ENCODE data around the gene NFE2L2.
"Not testable (repeated sequence)": the region's sequence is repeated elsewhere in the genome, so short reads cannot be mapped to it uniquely, and the experiment has no call there.

NFE2L2 gene

GRCh38 chr2:177232098-177232704 lies 32.3 kb downstream of the NFE2L2 start:
- DNase-seq, result no peak

- DNase-seq, result no peak
Measured at GRCh38 chr2:177231270-177231669, 33.3 kb downstream of the NFE2L2 start.

DNA sequence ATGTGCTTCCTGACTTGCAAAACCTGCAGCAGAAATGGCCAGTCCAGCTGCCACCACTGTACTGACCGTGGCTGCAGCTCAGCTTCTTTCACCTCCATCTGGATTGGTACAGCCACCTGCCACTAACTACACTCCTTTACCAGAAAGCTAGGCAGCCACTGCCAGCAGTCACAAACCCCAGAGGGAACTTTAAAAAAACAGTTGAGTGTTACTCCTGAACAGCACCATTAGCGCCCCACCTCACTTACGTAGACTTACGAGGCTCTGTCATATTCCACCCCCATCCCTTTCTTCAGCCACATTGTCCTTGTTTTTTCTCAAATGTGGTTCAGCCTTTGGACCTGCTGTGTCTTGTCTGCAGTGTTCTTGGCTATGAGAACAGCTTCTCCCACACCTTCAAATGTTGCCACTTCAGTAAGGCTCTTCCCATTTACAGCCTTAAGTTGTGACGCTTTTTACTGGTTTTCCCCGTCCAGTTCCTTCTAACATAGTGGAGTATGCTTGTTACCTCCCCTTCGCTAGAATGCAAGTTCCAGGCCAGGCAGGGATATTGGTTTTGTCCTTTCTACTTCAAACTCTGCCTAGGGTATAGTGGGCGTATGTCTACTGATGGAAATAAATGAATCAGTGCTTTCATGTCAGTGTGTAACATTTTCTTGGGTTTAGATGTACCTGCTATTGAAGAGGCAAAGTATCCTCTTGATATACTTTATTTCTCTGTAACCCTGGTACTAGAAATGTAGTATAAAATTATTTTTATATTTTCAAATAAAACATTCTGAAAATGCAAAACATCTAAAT lies 34.9 kb downstream of the NFE2L2 start:
- no peak for DNase-seq

- DNase-seq, result no peak
Measured at GRCh38 chr2:177225965-177226360, 38.6 kb downstream of the NFE2L2 start.

DNA sequence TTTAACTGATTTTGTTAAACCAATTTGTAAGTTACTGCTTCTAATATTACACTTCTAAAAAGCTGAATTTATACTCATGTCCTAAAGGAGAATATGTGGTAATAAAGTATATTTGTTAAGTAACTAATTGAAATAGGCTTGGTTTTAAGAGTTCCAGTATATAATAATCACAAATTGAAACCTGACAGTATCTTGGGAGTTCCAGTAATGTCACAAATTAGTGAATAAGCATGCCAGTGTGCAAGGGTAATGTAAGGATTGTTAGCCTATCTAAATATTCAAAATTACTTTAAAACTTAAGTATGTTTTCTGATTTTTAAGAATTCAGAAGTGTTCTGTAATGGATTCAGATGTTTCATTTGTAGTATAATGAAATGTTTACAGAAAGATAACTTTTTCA lies 41.1 kb downstream of the NFE2L2 start:
- DNase-seq, result not testable (repeated sequence)

DNA sequence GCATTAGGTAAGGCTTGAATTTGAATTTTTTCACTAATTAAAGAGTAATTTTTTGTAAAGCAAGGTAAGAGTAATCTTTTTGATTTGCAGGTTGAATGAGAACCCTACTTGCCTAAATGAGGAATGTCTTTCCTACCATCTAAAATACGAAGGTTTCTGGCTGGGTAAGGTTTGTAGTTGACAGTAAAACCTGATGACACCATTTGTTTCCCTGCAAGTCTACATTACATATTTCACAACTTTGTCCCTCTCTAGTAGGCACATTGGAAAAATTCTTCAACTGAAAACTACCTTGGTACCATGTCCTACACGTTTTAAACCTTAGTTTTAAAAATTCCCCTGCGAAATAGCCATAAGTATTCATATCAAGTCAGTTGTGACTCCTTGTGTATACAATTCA lies 42.6 kb downstream of the NFE2L2 start:
- no peak for DNase-seq

DNA sequence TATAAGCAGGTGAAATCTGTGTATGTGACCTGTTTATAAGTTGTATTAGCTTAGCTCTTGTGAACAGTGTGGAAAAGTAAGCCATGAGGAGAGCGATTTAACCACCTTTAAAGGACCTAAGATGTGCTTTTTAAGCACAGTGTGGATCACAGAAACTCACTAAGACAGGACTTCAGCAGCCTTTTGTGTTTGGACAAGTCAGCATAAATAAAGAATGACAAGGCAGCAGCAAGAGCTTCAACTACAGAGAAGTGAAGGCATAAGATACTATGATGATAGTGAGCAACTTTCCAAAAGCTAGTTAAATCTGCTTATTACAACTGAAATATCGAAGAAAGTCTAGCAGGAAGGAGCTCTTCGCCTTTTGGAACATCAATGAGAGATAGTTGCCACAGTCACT lies 43.0 kb downstream of the NFE2L2 start:
- no peak for DNase-seq

GRCh38 chr2:177219787-177220186 lies 44.7 kb downstream of the NFE2L2 start:
- not testable (repeated sequence) for DNase-seq

GRCh38 chr2:177217247-177217843 lies 47.2 kb downstream of the NFE2L2 start:
- DNase-seq, result no peak

DNA sequence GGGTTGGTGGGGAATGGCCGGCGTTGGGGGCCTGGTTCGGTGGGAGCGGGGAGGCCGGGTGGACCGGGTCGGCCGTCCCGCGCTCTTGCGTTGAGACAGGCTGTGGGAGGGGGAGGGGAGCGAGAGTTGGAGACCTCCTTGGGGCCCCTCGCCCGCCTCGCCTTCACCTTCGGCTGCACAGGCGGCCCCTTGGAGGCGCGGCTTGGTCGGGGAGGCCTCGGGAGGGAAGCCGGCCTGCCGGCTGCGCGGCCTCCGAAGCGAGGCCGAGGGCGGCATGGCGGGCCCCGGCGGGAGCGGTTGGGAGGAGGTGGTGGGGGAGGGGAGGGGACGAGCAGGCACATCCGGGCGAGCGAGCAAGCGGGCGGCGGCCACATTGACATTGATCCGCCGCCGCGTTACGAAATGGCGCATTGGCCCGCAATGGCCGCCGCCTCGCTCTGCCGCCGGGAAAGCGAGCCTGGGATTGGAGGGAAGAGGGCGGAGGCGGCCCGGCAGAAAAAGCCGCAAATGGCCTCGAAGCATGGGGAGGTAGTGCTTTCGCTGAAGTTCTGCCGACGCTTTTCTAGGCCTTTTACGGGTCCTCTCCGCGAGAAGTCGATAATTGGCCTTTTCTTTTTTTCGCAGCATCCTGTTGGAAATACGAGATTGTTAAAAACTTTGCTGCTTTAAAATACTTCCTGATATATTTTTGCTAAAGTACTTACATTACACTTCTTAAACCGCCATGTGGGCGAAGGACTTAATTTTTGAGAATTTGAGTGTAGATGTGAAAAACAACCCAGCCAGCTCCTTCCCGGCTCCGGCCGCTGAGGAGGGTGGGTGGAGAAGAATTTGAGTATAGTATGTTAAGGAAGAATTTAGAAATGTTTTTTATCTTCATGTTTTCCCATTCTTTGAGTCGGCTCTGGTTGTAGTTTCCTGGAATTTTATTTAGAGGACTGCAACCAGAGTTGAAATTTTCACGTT lies 51.4 kb downstream of the NFE2L2 start:
- DNase-seq, result peak; percentile 87 to 92

GRCh38 chr2:177212106-177212890 lies 52.2 kb downstream of the NFE2L2 start, which contains the start of gene HNRNPA3:
HNRNPA3 (plus strand) TSS chr2:177212794; CDS start chr2:177212800, 6 bp downstream.
- DNase-seq, result peak; percentile 99 to 100

DNA sequence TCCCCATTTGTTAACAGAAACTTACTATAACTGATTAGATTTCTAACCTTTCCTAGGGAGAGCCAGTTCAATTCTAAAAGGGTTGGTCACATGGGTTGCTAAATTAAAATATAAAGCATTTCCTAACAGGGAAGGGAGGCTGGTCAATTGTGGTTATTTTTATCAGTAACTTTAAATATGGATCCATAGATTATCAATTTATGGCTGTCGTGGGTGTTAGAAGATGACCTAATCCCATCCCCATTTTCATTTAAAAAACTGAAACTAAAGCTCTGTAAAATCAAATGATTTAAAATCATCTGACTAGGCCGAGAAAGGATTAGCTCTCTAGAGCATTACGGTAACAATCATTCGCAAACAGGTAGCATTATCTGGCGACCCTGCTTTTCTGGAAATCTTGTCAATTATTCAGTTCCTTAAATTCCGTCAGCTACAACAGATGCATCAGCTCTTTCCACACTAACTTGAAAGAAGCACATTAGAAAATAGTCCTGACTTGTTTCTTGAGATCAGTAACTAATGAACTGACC lies 52.9 kb downstream of the NFE2L2 start:
- no peak for DNase-seq

- no peak for DNase-seq
Measured at GRCh38 chr2:177211169-177211568, 53.4 kb downstream of the NFE2L2 start.

DNA sequence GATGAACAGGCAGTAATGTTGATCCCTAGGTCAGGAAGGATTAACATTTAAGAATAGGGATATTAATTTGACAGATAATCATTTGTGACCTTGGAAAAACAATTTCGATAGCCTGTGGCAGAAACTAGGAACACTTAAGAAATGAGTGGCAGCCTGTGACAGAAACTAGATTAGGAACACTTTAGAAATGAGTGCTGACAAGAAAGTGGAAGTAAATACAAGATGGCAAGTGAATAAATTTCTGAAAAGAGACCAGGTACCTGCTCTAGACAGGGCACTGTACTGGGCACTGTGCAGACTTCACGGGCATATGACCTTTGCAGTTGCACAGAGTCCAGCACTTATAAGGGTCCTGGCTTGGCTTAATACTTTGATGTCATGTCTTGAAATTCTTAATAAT lies 57.4 kb downstream of the NFE2L2 start:
- DNase-seq, result no peak

DNA sequence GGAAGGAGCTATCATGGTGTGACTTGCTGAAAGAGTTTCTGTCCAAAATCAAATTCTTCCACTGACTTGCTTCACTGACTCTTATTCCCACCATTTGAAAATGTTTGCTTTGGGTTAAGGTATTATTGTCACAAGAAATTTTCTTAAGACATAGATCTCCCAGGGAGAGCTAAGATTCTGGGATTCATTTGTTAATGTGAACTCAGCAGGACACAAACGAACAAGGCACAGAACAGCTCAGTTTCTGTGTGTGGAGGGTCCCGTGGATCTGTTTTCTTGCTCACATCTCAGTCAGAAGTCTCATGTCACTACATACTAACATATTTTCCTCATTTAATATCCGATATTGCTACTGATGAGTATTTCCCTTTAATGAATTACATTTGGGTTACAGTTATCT lies 60.1 kb downstream of the NFE2L2 start:
- no peak for DNase-seq

GRCh38 chr2:177201919-177202346 lies 62.6 kb downstream of the NFE2L2 start:
- DNase-seq, result no peak

- DNase-seq, result not testable (repeated sequence)
Measured at GRCh38 chr2:177200419-177200818, 64.1 kb downstream of the NFE2L2 start.

GRCh38 chr2:177195194-177195593 lies 69.3 kb downstream of the NFE2L2 start:
- no peak for DNase-seq

GRCh38 chr2:177193240-177193639 lies 71.3 kb downstream of the NFE2L2 start:
- no peak for DNase-seq

DNA sequence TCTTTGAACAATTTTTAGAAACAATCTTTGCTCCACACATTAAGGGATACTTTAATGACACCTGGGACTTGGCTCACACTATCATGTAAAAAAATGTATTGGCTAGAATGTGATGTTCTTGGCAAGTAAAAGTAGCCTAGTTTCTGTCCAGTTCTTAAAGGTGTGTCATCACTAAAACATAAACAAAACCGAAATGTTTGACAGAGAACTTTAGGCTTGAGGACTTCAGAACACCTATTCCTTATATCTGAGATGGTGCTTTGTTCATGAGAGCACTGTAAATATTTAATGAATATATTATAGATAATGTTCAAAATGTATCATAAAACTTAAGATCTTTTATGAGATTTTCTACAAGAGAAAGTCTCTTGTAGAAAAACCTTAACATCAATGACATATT lies 71.7 kb downstream of the NFE2L2 start:
- DNase-seq, result no peak

- no peak for DNase-seq
Measured at GRCh38 chr2:177190941-177191340, 73.6 kb downstream of the NFE2L2 start.
